H54 (cell line): Measurements from ENCODE around the gene HNRNPAB.

ENCODE experiments used
- DNase-seq: peaks from one replicate; pipeline ENCODE4 v3.0.0; 2011; ENCODE audit warnings: low spot score, mixed read lengths; ENCODE audit not compliant: insufficient read length
- FAIRE-seq: peaks from 3 replicates; lab custom pipeline; 2011; peaks lifted over from hg19 to GRCh38; lab: Jason Lieb, UNC
- POLR2A ChIP-seq: IDR thresholded peaks from 2 replicates; pipeline ENCODE4 v1.6.1; 2011; ENCODE audit warnings: low read depth, mild to moderate bottlenecking, low read length

Gene HNRNPAB

GRCh38 chr5:178202541-178202940 lies 1.8 kb upstream of the HNRNPAB start:
- FAIRE-seq: no peak
- DNase-seq: no peak
- TF ChIP-seq POLR2A: no peak

GRCh38 chr5:178203670-178204181 lies 607 bp upstream of the HNRNPAB start:
- DNase-seq (no peak), FAIRE-seq (no peak)
- TF ChIP-seq POLR2A: no peak

DNA sequence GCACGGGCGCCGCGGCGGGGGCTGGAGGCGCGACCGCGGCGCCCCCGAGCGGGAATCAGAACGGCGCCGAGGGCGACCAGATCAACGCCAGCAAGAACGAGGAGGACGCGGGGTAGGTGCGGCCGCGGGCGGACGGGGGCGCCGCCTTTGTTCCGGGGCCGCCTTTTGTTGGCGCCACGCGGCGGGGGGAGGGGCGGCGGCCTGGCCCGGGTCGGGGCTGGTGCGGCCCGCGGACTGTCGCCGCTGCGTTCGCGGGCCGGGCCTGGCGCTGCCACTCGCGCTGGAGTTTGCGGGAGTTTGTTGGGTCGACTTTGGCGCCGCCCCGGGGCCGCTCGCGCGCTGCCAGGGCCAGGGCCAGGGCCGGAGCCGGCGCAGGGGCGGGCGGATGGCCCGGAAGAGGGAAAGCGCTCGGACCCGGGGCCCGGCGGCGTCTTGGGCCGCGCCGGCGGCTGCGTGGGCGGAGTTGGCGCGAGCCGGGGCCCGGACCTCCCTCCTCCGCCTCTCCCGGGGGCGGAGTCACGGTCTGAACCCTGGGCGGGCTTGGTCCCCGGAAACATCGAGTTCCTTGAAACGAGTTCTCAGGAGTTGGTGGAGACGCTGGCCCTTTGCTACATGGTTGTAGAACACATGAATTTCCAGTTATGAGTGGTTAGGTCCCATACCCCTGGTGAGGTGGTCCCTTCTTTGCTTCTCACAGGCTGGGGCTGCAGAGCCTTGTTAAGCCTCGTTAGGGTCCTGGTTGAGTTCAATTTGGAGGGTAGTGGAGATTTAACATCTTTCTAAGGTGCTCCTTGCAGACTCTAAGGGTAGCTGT lies 809 bp downstream of the HNRNPAB start:
- DNase-seq (peak; percentile 77), FAIRE-seq (no peak)
- no peak for TF ChIP-seq POLR2A

- DNase-seq (no peak), FAIRE-seq (no peak)
- no peak for TF ChIP-seq POLR2A
Measured at GRCh38 chr5:178205749-178206047, 1.4 kb downstream of the HNRNPAB start.

DNA sequence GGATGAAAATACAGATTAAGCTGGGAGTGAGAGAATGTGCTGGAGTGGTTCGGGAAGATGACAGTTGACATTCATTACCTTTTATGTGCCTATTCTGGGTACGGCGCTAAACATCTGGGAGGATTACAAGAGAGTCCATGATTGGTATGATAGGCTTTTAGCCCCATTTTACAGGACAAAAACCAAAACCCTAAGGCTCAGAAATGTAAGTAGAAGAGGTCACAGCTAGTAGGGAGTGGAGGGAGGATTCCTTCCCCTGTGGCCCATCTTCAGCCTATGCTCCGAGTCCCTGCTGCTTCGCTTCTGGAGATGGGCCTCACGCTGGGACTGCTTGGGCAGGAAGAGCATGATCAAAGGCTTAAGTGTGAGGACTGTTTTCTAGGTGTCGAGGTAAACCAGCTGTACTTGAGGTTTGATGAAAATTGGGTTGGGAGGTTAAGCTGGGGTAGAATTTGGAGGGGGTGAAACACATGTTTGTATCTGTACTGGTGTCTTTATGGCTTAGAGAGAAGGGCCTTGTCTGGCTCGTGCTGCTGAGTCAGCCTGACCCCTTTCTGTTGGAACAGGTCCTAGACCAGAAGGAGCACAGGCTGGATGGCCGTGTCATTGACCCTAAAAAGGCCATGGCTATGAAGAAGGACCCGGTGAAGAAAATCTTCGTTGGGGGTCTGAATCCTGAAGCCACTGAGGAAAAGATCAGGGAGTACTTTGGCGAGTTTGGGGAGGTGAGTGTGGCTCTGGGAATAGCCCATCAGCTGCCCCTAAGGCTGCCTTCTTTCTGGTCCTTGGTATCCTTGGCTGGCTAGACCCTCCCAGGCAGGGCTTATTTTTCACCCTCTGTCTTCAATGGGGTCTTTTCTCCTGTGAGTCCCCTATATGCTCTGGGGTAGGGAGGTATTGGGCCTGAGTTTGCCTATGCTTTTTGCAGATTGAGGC lies 2.1 kb downstream of the HNRNPAB start:
- FAIRE-seq: no peak
- DNase-seq: no peak

GRCh38 chr5:178207183-178207916 lies 3.0 kb downstream of the HNRNPAB start:
- FAIRE-seq (no peak), DNase-seq (peak; percentile 38)
- TF ChIP-seq POLR2A: no peak

More for the DNA sequence above, 2.1 kb downstream of the HNRNPAB start:
- no peak for TF ChIP-seq POLR2A

DNA sequence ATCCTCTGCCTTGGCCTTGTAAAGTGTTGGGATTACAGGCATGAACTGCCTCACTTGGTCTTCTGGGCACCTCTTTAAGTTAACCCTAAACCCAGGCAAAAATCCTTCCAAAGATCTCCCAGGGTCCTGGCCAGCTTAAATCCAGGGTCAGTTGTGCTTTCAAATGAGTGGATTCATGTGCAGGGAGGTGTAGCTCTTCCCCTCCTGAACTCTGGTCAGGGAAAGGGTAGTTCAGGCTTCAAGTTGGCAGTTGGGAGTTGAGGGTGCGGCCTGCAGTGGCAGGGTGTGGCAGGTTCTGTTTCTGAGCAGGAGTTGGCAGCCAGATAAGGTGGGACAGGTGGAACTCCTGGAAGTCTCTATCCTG lies 3.6 kb downstream of the HNRNPAB start:
- FAIRE-seq (no peak), DNase-seq (no peak)
- no peak for TF ChIP-seq POLR2A

DNA sequence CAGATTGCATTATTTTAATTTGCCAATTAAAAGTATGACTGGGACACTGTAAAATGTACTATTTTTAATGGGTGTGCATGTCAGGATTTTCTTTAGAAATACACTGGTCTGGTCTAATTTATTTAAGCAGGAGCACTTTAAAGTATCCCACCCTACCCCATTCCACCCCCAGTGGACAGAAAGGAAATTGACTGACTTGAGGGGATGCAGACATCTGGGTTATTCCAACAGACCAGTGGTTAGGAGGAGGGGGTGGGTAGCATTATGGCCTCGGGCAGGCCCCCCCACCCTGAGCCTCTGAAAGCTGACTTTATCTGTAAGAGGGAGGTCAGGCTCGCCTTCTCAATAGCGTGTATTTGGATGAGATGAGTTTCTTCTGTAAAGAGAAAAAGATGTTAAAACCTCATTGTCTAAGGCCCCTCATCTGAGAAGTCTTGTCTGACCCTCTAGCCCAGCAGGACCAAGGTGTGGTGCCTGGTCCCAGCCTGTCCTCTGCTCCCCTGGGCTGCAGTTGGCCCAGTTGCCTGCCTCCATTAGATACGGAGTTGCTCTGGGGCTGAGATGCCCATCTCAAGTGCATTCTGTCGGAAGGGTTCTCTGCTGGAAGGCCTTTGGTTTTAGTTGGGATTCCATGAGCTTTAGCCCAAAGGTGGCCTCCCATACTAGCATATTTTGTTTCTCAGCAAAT lies 4.4 kb downstream of the HNRNPAB start:
- TF ChIP-seq POLR2A: no peak
- FAIRE-seq: no peak
- DNase-seq: no peak

DNA sequence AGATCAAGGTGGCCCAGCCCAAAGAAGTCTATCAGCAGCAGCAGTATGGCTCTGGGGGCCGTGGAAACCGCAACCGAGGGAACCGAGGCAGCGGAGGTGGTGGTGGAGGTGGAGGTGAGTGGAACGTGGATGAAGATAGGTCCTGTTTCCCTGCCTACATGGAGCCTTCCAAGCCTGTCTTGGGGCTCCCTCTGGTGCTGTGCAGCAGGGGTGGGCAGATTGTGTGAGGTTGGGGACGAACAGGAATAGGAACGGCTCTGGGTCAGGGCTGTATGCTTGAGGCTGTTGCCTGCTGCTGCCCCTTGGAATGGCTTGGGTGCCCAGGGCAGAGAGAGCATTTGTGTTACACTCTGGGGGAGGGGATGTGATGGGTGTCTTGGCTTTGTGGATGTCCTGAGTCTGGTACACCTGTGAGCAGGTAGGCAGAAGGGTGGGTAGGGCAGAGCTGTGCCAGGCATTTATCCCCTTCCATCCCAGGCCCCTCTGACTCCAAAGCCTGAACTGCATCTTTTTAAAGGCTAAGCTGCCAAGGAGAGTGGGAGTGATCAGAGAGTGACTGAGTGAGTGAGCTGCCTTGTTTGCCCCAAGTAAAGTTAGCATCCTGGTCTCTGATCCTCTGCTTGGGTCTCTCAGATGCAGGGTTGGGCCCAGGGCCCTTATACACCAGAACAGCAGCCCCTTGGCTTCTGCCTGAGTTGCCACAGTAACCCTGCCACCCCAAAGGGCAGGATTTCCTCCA lies 5.2 kb downstream of the HNRNPAB start:
- no peak for DNase-seq
- no peak for TF ChIP-seq POLR2A
- FAIRE-seq: no peak

DNA sequence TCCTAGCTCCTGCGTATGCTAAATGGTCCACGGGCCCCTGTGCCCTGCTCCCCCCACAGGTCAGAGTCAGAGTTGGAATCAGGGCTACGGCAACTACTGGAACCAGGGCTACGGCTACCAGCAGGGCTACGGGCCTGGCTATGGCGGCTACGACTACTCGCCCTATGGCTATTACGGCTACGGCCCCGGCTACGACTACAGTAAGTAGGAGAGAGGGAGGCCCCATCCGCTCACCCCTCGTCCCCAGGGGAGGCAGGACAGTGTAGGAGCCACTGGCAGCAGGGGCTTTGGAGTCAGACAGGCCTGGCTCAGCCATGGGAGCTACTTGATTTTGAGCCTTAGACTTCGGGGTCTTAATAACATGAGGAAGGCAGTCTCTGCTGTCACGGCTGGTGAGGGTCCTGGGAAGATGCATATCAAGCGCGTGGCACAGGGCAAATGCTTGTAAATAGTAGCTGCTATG lies 5.8 kb downstream of the HNRNPAB start:
- no peak for DNase-seq
- no peak for FAIRE-seq
- TF ChIP-seq POLR2A: no peak

- DNase-seq (no peak), FAIRE-seq (no peak)
- no peak for TF ChIP-seq POLR2A
Measured at GRCh38 chr5:178210686-178211085, 6.4 kb downstream of the HNRNPAB start.
